Glutamatergic neuron (in vitro differentiated cells): ENCODE data around the gene SENP3. TPM values are rescaled to one million over a fixed set of nuclear protein-coding genes. Genes with fewer than 3 reads are reported as not detected.

Experiments
- DNase-seq: peaks from one replicate; pipeline ENCODE4 v3.0.0; 2022
- H3K27ac Mint-ChIP-seq: one replicate; pipeline ENCODE4 v1.8.0; 2020; ENCODE audit warnings: mild to moderate bottlenecking, mixed read lengths, inconsistent platforms; ENCODE audit not compliant: unreplicated experiment
- H3K27me3 Mint-ChIP-seq: one replicate; pipeline ENCODE4 v1.8.0; 2020; ENCODE audit warnings: mild to moderate bottlenecking, moderate library complexity, mixed read lengths, inconsistent platforms; ENCODE audit not compliant: unreplicated experiment
- H3K36me3 Mint-ChIP-seq: one replicate; pipeline ENCODE4 v1.8.0; 2020; ENCODE audit warnings: mild to moderate bottlenecking, mixed read lengths, inconsistent platforms; ENCODE audit not compliant: unreplicated experiment
- H3K4me1 Mint-ChIP-seq: one replicate; pipeline ENCODE4 v1.8.0; 2020; ENCODE audit warnings: mild to moderate bottlenecking, low read depth, mixed read lengths, inconsistent platforms; ENCODE audit not compliant: unreplicated experiment
- H3K4me3 Mint-ChIP-seq: one replicate; pipeline ENCODE4 v1.8.0; 2020; ENCODE audit warnings: mild to moderate bottlenecking, mixed read lengths, inconsistent platforms; ENCODE audit not compliant: unreplicated experiment
- H3K9me3 Mint-ChIP-seq: one replicate; pipeline ENCODE4 v1.8.0; 2020; ENCODE audit warnings: mild to moderate bottlenecking, moderate library complexity, mixed read lengths, inconsistent platforms; ENCODE audit not compliant: unreplicated experiment
- total RNA-seq: library from RNA; stranded (reverse); fragmentation: NEBNext Ultra II Directional; extraction: Animal tissue kit (Norgen Biotek cat#: 25700); gene quantifications from one replicate; pipeline ENCODE4 v1.2.1, GENCODE V29; 2021; ENCODE audit not compliant: unreplicated experiment
- TF ChIP-seq, protein P1 (sequence below): fragments of 200-600 bp; sonication (generic); IDR thresholded peaks from one replicate; pipeline ENCODE4 v1.5.0; 2021; ENCODE audit not compliant: partially characterized antibody, unreplicated experiment

SENP3 gene
- total RNA-seq, 1 donor from 2014 or later, result 66.4 TPM

DNA sequence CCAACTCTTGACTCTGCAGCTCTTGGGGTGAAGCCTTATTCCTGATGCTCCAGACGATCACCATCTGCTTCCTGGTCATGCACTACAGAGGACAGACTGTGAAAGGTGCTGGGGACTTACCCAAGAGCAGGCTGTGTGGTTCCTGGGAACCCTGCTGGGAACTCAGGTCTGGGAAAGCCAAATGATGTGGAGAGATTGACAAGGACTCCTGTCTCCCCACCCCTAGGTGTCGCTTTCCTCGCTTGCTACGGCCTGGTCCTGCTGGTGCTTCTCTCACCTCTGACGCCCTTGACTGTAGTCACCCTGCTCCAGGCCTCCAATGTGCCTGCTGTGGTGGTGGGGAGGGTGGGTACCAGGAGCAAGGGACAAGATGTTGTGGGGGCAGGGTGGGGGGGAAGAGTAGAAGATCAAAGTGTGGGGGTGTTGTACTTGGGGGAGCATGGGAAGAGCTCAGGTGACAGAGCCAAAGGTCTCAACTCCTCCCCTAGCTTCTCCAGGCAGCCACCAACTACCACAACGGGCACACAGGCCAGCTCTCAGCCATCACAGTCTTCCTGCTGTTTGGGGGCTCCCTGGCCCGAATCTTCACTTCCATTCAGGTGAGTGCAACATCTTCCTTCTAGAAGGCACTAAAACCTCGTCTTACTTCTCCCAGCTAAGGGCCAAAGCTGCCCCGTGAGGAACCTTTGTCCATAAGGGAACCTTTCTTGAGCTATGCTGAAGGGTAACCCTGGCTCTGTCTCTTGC is 25.1 kb downstream of the SENP3 start:
- no peak for DNase-seq
- Mint-ChIP-seq H3K4me3 (no peak overlapping the region), H3K36me3 (no peaks in the 10 kb centered on the region), H3K4me1 (peaks cover 9% of the 10 kb centered on the region), H3K27me3 (peaks cover 11% of the 10 kb centered on the region), H3K9me3 (peaks cover 15% of the 10 kb centered on the region), H3K27ac (no peak overlapping the region)
- TF ChIP-seq, protein P1, sequence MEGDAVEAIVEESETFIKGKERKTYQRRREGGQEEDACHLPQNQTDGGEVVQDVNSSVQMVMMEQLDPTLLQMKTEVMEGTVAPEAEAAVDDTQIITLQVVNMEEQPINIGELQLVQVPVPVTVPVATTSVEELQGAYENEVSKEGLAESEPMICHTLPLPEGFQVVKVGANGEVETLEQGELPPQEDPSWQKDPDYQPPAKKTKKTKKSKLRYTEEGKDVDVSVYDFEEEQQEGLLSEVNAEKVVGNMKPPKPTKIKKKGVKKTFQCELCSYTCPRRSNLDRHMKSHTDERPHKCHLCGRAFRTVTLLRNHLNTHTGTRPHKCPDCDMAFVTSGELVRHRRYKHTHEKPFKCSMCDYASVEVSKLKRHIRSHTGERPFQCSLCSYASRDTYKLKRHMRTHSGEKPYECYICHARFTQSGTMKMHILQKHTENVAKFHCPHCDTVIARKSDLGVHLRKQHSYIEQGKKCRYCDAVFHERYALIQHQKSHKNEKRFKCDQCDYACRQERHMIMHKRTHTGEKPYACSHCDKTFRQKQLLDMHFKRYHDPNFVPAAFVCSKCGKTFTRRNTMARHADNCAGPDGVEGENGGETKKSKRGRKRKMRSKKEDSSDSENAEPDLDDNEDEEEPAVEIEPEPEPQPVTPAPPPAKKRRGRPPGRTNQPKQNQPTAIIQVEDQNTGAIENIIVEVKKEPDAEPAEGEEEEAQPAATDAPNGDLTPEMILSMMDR, result no peak

DNA sequence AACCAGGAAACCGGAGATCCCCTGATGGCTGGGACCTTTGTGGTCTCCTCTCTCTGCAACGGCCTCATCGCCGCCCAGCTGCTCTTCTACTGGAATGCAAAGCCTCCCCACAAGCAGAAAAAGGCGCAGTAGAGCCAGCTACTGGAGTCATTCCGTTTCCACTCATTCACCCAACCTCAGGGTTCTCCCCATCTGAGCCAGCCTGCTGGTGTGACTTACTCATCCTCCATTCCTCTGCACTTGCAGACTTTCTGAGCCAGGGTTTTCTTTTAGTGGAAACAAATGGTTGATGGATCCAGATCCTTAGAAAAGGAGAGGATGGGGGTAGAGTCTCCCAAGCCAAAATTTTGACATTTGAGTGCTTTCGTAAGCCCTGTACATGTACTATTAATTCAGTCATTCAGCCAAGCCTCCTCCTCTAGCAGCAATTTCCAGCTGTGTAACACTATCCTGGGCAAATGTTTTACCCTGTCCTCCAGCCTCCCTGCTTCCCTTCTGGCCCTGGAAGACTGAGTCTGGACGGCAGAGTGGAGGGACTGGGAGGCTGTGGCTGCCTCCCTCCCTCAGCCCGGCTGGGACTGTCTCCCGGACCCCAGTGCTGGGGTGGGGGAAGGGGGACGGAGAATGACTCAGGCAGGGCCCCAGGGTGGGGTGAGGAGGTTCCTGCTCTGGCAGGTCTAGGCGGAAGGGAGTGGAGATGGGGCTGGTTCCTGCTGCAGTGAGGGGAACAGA is 25.9 kb downstream of the SENP3 start:
- no peak overlapping the region for H3K27ac Mint-ChIP-seq
- TF ChIP-seq, protein P1, result no peak
- H3K9me3 Mint-ChIP-seq, result peaks cover 15% of the 10 kb centered on the region
- peaks cover 11% of the 10 kb centered on the region for H3K27me3 Mint-ChIP-seq
- no peaks in the 10 kb centered on the region for H3K36me3 Mint-ChIP-seq
- no peak for DNase-seq
- no peak overlapping the region for H3K4me3 Mint-ChIP-seq
- peaks cover 2% of the 10 kb centered on the region for H3K4me1 Mint-ChIP-seq

DNA sequence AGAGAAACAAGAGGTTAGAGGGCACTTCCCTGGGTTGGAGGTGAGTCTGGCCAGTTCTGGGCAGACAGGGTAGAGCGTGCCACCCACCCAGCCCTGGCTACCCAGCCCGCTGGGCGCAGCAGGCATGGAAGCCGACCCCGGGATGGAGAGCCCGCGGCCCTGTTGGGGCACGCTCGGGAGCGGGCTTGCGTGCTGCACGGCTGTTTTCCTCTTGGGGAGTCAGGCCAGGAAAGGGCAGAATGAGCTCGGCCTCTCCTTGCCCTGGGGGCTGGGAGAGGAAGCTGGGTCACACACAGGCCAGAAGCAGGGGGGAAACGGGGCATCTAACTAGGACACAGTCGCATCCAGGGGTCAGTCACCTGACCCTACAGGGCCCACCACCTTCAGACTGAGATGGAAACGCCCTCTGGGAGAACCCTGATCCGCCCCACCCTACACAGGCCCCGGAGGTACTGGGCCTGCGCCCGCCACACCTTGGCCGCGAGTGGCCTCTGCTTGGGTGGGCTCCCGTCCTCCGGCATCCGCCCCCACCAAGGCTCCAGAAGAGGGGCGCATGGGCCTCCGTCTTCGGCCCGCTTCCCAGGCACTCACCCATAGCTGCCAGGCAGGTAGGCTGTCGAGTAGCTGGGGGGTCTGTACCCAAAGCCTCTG is 27.0 kb downstream of the SENP3 start:
- Mint-ChIP-seq H3K4me1 (peaks cover 8% of the 10 kb centered on the region), H3K36me3 (no peaks in the 10 kb centered on the region), H3K9me3 (peaks cover 11% of the 10 kb centered on the region), H3K27me3 (peaks cover 13% of the 10 kb centered on the region), H3K27ac (no peak overlapping the region), H3K4me3 (no peak overlapping the region)
- no peak for DNase-seq
- TF ChIP-seq, protein P1, result no peak

DNA sequence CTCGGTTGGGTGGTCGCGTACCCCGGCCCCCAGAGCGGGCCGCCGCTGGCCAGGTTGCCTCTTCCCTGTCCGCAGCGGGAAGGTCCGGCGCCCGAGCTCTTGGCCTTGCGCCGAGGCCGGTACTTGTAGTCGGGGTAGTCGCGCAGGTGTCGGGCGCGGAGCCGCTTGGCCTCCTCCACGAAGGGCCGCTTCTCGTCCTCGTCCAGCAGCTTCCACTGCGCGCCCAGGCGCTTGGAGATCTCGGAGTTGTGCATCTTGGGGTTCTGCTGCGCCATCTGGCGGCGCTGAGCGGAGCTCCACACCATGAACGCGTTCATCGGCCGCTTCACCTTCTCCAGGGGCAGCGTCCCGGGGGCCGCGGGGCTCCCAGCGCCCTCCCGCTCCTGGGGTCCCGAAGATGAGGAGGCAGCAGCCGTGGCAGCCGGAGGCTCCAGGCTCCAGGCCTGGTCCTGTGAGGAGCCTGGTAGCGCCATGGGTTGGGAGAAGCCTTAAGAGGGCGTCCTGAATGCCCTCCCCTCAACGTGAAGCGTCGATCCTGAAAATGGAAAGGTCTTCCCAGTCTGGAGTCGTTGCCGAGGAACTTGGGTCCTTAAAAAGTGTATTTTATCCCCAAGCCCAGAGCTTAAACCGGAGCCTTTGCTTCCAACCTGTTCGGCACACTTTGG is 27.6 kb downstream of the SENP3 start:
- no peak overlapping the region for H3K4me3 Mint-ChIP-seq
- DNase-seq, result peak; percentile 87
- H3K9me3 Mint-ChIP-seq, result peaks cover 4% of the 10 kb centered on the region
- TF ChIP-seq, protein P1, result peak; percentile 83
- peak overlapping the region; percentile 12 for H3K27ac Mint-ChIP-seq
- H3K4me1 Mint-ChIP-seq, result peaks cover 12% of the 10 kb centered on the region
- H3K36me3 Mint-ChIP-seq, result no peaks in the 10 kb centered on the region
- H3K27me3 Mint-ChIP-seq, result peaks cover 10% of the 10 kb centered on the region
